ENCODE results near the gene DOCK1.

DOCK1 gene

GRCh38 chr10:127133225-127133624 is 228.0 kb downstream of the DOCK1 start:
- H3K9ac ChIP-seq (ENCODE audit: low read depth, low read length, poor library complexity): no peak overlapping the region
- H4K8ac ChIP-seq (ENCODE audit: low read depth, low read length): no peak overlapping the region
- DNase-seq (ENCODE audit: low spot score): no peak
- H3K4ac ChIP-seq (ENCODE audit: low read length): no peak overlapping the region
- no peaks in the 10 kb centered on the region for H3K4me1 ChIP-seq (ENCODE audit: control insufficient read depth in 2 of 2, insufficient read depth in 1 of 2, low read depth in 1 of 2, low read length in 2 of 2)
- no peak overlapping the region for H4K91ac ChIP-seq (ENCODE audit: low read depth, low read length, poor library complexity)
- no peak overlapping the region for H3K4me3 ChIP-seq (ENCODE audit: low read length in 2 of 2)
- H3K18ac ChIP-seq (ENCODE audit: low read length): no peak overlapping the region
- WGBS, 2 donors (ENCODE audit: extremely low coverage in 2 of 2, insufficient read length in 2 of 2, insufficient replicate concordance in 1 of 2): no CpG with 5 or more reads among the region's 1 CpG
- H2AFZ ChIP-seq (ENCODE audit: low read length): no peak overlapping the region
- no peaks in the 10 kb centered on the region for H3K79me1 ChIP-seq (ENCODE audit: low read depth, low read length)
- no peak overlapping the region for H2BK12ac ChIP-seq (ENCODE audit: low read length)
- H3K27ac ChIP-seq (replicated peaks; ENCODE audit: low read length): no peak overlapping the region
- H3K4me2 ChIP-seq (ENCODE audit: insufficient read depth, low read length, poor library complexity, severe bottlenecking): no peak overlapping the region
- no peak overlapping the region for H2BK5ac ChIP-seq (ENCODE audit: low read length)
- no peak overlapping the region for H2BK120ac ChIP-seq (ENCODE audit: low read depth, low read length)
- no peak overlapping the region for H2AK5ac ChIP-seq (ENCODE audit: low read depth, low read length)
- no peaks in the 10 kb centered on the region for H3K27me3 ChIP-seq (ENCODE audit: control insufficient read depth in 3 of 3, insufficient read depth in 3 of 3, low read depth in 1 of 3, low read length in 3 of 3)
- no peak overlapping the region for H3K14ac ChIP-seq (ENCODE audit: low read length)
- H3K9me3 ChIP-seq (replicated peaks in 1 of 2; ENCODE audit: control insufficient read depth in 2 of 2, insufficient read depth in 1 of 2, low read depth in 1 of 2, low read length in 2 of 2): no peaks in the 10 kb centered on the region
- H3K23ac ChIP-seq (ENCODE audit: low read depth, low read length, poor library complexity): no peak overlapping the region
- H2BK15ac ChIP-seq (ENCODE audit: low read length): no peak overlapping the region
- peaks cover 0 to 60% of the 10 kb centered on the region in 2 donors for H3K36me3 ChIP-seq (replicated peaks in 1 of 2; ENCODE audit: control insufficient read depth in 2 of 2, insufficient read depth in 2 of 2, low read length in 2 of 2)

- Histone ChIP-seq H2AFZ (ENCODE audit: low read length) (no peak overlapping the region), H2BK5ac (ENCODE audit: low read length) (no peak overlapping the region), H3K4me2 (ENCODE audit: insufficient read depth, low read length, poor library complexity, severe bottlenecking) (no peak overlapping the region), H3K36me3 (replicated peaks in 1 of 2; ENCODE audit: control insufficient read depth in 2 of 2, insufficient read depth in 2 of 2, low read length in 2 of 2) (peaks cover 2 to 60% of the 10 kb centered on the region in 2 donors), H3K4ac (ENCODE audit: low read length) (no peak overlapping the region), H3K9ac (ENCODE audit: low read depth, low read length, poor library complexity) (no peak overlapping the region), H2BK12ac (ENCODE audit: low read length) (no peak overlapping the region), H4K8ac (ENCODE audit: low read depth, low read length) (no peak overlapping the region), H3K79me1 (ENCODE audit: low read depth, low read length) (no peaks in the 10 kb centered on the region), H3K14ac (ENCODE audit: low read length) (no peak overlapping the region), H3K27ac (replicated peaks; ENCODE audit: low read length) (no peak overlapping the region), H3K9me3 (replicated peaks in 1 of 2; ENCODE audit: control insufficient read depth in 2 of 2, insufficient read depth in 1 of 2, low read depth in 1 of 2, low read length in 2 of 2) (no peaks in the 10 kb centered on the region), H4K91ac (ENCODE audit: low read depth, low read length, poor library complexity) (no peak overlapping the region), H2BK15ac (ENCODE audit: low read length) (no peak overlapping the region), H3K18ac (ENCODE audit: low read length) (no peak overlapping the region), H2BK120ac (ENCODE audit: low read depth, low read length) (no peak overlapping the region), H3K4me1 (ENCODE audit: control insufficient read depth in 2 of 2, insufficient read depth in 1 of 2, low read depth in 1 of 2, low read length in 2 of 2) (no peaks in the 10 kb centered on the region), H3K23ac (ENCODE audit: low read depth, low read length, poor library complexity) (no peak overlapping the region), H2AK5ac (ENCODE audit: low read depth, low read length) (no peak overlapping the region), H3K4me3 (ENCODE audit: low read length in 2 of 2) (no peak overlapping the region), H3K27me3 (ENCODE audit: control insufficient read depth in 3 of 3, insufficient read depth in 3 of 3, low read depth in 1 of 3, low read length in 3 of 3) (no peaks in the 10 kb centered on the region)
- no peak for DNase-seq (ENCODE audit: low spot score)
- no CpG with 5 or more reads among the region's 2 CpGs for WGBS, 2 donors (ENCODE audit: extremely low coverage in 2 of 2, insufficient read length in 2 of 2, insufficient replicate concordance in 1 of 2)
These were observed 228.7 kb downstream of the DOCK1 start for GRCh38 chr10:127133672-127134500.

GRCh38 chr10:127135844-127136577 is 230.8 kb downstream of the DOCK1 start:
- Histone ChIP-seq H2BK12ac (ENCODE audit: low read length) (no peak overlapping the region), H3K23ac (ENCODE audit: low read depth, low read length, poor library complexity) (no peak overlapping the region), H2BK5ac (ENCODE audit: low read length) (no peak overlapping the region), H3K79me1 (ENCODE audit: low read depth, low read length) (no peaks in the 10 kb centered on the region), H3K9ac (ENCODE audit: low read depth, low read length, poor library complexity) (no peak overlapping the region), H3K27ac (replicated peaks; ENCODE audit: low read length) (no peak overlapping the region), H3K9me3 (replicated peaks in 1 of 2; ENCODE audit: control insufficient read depth in 2 of 2, insufficient read depth in 1 of 2, low read depth in 1 of 2, low read length in 2 of 2) (no peaks in the 10 kb centered on the region), H3K4me1 (ENCODE audit: control insufficient read depth in 2 of 2, insufficient read depth in 1 of 2, low read depth in 1 of 2, low read length in 2 of 2) (no peaks in the 10 kb centered on the region), H4K91ac (ENCODE audit: low read depth, low read length, poor library complexity) (no peak overlapping the region), H4K8ac (ENCODE audit: low read depth, low read length) (no peak overlapping the region), H3K14ac (ENCODE audit: low read length) (no peak overlapping the region), H3K36me3 (replicated peaks in 1 of 2; ENCODE audit: control insufficient read depth in 2 of 2, insufficient read depth in 2 of 2, low read length in 2 of 2) (peaks cover 2 to 50% of the 10 kb centered on the region in 2 donors), H2AK5ac (ENCODE audit: low read depth, low read length) (no peak overlapping the region), H3K4me2 (ENCODE audit: insufficient read depth, low read length, poor library complexity, severe bottlenecking) (no peak overlapping the region), H3K27me3 (ENCODE audit: control insufficient read depth in 3 of 3, insufficient read depth in 3 of 3, low read depth in 1 of 3, low read length in 3 of 3) (no peaks in the 10 kb centered on the region), H2BK120ac (ENCODE audit: low read depth, low read length) (no peak overlapping the region), H3K4ac (ENCODE audit: low read length) (no peak overlapping the region), H2AFZ (ENCODE audit: low read length) (no peak overlapping the region), H3K18ac (ENCODE audit: low read length) (no peak overlapping the region), H2BK15ac (ENCODE audit: low read length) (no peak overlapping the region), H3K4me3 (ENCODE audit: low read length in 2 of 2) (no peak overlapping the region)
- DNase-seq (ENCODE audit: low spot score): no peak
- no CpG with 5 or more reads among the region's 6 CpGs for WGBS, 2 donors (ENCODE audit: extremely low coverage in 2 of 2, insufficient read length in 2 of 2, insufficient replicate concordance in 1 of 2)

DNA sequence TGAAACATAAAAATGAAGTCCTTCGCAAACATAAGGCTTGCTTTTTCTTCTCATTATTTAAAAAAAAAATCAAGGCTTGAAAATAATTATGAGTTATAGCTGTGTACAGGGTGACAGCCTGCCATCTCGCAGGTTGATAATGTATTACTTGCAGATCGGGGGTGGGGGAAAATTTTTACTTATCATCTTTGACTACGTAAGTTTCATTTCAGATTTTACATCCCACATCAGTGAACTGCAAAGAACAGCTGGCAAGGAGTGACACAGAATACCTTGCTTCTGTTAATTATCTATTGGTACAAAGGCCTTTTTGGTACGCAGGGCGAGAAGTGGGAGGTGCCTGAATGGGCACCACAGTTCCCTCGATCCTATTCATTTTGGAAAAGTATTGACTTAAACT is 232.2 kb downstream of the DOCK1 start:
- peaks cover 2 to 50% of the 10 kb centered on the region in 2 donors for H3K36me3 ChIP-seq (replicated peaks in 1 of 2; ENCODE audit: control insufficient read depth in 2 of 2, insufficient read depth in 2 of 2, low read length in 2 of 2)
- no peak overlapping the region for H3K23ac ChIP-seq (ENCODE audit: low read depth, low read length, poor library complexity)
- H3K4me3 ChIP-seq (ENCODE audit: low read length in 2 of 2): no peak overlapping the region
- H4K91ac ChIP-seq (ENCODE audit: low read depth, low read length, poor library complexity): no peak overlapping the region
- H3K27me3 ChIP-seq (ENCODE audit: control insufficient read depth in 3 of 3, insufficient read depth in 3 of 3, low read depth in 1 of 3, low read length in 3 of 3): no peaks in the 10 kb centered on the region
- no peak overlapping the region for H2AFZ ChIP-seq (ENCODE audit: low read length)
- H2BK15ac ChIP-seq (ENCODE audit: low read length): no peak overlapping the region
- H3K18ac ChIP-seq (ENCODE audit: low read length): no peak overlapping the region
- H3K4me2 ChIP-seq (ENCODE audit: insufficient read depth, low read length, poor library complexity, severe bottlenecking): no peak overlapping the region
- H4K8ac ChIP-seq (ENCODE audit: low read depth, low read length): no peak overlapping the region
- H2BK12ac ChIP-seq (ENCODE audit: low read length): no peak overlapping the region
- H3K79me1 ChIP-seq (ENCODE audit: low read depth, low read length): no peaks in the 10 kb centered on the region
- H3K9me3 ChIP-seq (replicated peaks in 1 of 2; ENCODE audit: control insufficient read depth in 2 of 2, insufficient read depth in 1 of 2, low read depth in 1 of 2, low read length in 2 of 2): no peaks in the 10 kb centered on the region
- no peak for DNase-seq (ENCODE audit: low spot score)
- no peak overlapping the region for H3K27ac ChIP-seq (replicated peaks; ENCODE audit: low read length)
- H2BK120ac ChIP-seq (ENCODE audit: low read depth, low read length): no peak overlapping the region
- peaks cover 2 to 4% of the 10 kb centered on the region in 2 donors for H3K4me1 ChIP-seq (ENCODE audit: control insufficient read depth in 2 of 2, insufficient read depth in 1 of 2, low read depth in 1 of 2, low read length in 2 of 2)
- H2BK5ac ChIP-seq (ENCODE audit: low read length): no peak overlapping the region
- no peak overlapping the region for H3K9ac ChIP-seq (ENCODE audit: low read depth, low read length, poor library complexity)
- no CpG with 5 or more reads among the region's 7 CpGs for WGBS, 2 donors (ENCODE audit: extremely low coverage in 2 of 2, insufficient read length in 2 of 2, insufficient replicate concordance in 1 of 2)
- H3K4ac ChIP-seq (ENCODE audit: low read length): no peak overlapping the region
- no peak overlapping the region for H3K14ac ChIP-seq (ENCODE audit: low read length)
- H2AK5ac ChIP-seq (ENCODE audit: low read depth, low read length): no peak overlapping the region

Data from neuronal stem cell (in vitro differentiated cells).